GM23248 (cell line): ENCODE data around the gene HMGB1.

Source experiments
- EZH2 ChIP-seq: fragments of 200-600 bp; sonication (generic); IDR thresholded peaks from 2 replicates; pipeline ENCODE4 v1.6.1; 2018; ENCODE audit warnings: antibody characterized with exemption, mild to moderate bottlenecking; ENCODE audit not compliant: insufficient read depth, poor library complexity, severe bottlenecking
- EZH2phosphoT487 ChIP-seq: fragments of 200-600 bp; sonication (generic); IDR thresholded peaks from 2 replicates; pipeline ENCODE4 v1.6.1; 2018; ENCODE audit warnings: antibody characterized with exemption, moderate library complexity, mild to moderate bottlenecking, low read depth; ENCODE audit not compliant: insufficient read depth

- TF ChIP-seq EZH2phosphoT487 (no peak), EZH2 (no peak)
These were observed 29.8 kb downstream of the HMGB1 start for GRCh38 chr13:30435911-30436451.
